ENCODE results near the gene HLA-C.
"Not testable (repeated sequence)": the region's sequence is repeated elsewhere in the genome, so short reads cannot be mapped to it uniquely, and the experiment has no call there.

HLA-C gene

GRCh38 chr6:31268836-31269235 is 3.1 kb downstream of the HLA-C start:
- no peaks in the 10 kb centered on the region for H3K36me3 ChIP-seq (ENCODE audit: insufficient read depth, low read length)

GRCh38 chr6:31268369-31268765 is 3.5 kb downstream of the HLA-C start:
- H3K4me1 ChIP-seq (ENCODE audit: control insufficient read depth, insufficient read depth, low read length): no peaks in the 10 kb centered on the region
- no peaks in the 10 kb centered on the region for H3K36me3 ChIP-seq (ENCODE audit: insufficient read depth, low read length)
- H3K4me2 ChIP-seq (ENCODE audit: low read length): no peak overlapping the region
- H3K9ac ChIP-seq (ENCODE audit: low read depth, low read length): no peak overlapping the region
- H3K27me3 ChIP-seq (ENCODE audit: control insufficient read depth, insufficient read depth, low read length): peaks cover 7% of the 10 kb centered on the region
- no peak overlapping the region for H3K4me3 ChIP-seq (ENCODE audit: low read length)
- no peaks in the 10 kb centered on the region for H3K9me3 ChIP-seq (replicated peaks; ENCODE audit: low read length)

More at GRCh38 chr6:31268836-31269235, 3.1 kb downstream of the HLA-C start:
- H3K27me3 ChIP-seq (ENCODE audit: control insufficient read depth, insufficient read depth, low read length): peaks cover 7% of the 10 kb centered on the region
- no peak overlapping the region for H3K4me3 ChIP-seq (ENCODE audit: low read length)
- no peaks in the 10 kb centered on the region for H3K9me3 ChIP-seq (replicated peaks; ENCODE audit: low read length)
- no peak overlapping the region for H3K9ac ChIP-seq (ENCODE audit: low read depth, low read length)
- H3K4me1 ChIP-seq (ENCODE audit: control insufficient read depth, insufficient read depth, low read length): no peaks in the 10 kb centered on the region
- H3K4me2 ChIP-seq (ENCODE audit: low read length): no peak overlapping the region

DNA sequence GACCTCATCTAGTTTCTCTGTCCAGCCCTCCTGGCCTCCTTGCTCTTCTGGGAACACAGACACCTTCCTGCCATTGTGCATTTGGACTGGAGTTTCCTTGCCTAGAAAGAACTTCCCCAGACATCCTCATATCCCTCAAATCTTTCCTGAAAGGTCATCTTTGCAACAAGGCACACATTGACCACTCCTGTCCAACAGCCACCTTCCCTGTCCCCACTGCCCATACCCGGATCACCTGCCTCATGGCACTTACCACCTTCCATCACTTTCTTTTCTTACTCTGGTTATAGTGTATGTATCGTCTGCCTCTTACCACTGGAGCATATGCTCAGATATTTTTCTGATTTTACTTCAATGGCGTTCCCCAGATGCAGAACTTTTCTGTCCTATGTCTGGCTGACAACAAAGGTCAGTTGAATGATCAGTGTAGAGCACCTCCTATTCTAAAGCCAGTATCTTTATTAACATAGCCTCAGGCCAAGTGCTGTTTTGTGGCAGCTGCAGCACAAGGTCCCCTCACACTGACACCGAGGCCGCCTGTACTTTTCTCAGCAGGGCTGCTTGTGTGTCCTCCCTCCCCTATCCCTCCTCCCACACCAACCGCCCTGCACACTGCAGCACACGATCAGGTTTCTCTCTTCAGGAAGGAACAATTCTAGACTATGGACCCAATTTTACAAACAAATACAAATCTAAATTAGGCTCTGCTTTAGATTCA is 4.1 kb downstream of the HLA-C start:
- Histone ChIP-seq H3K27me3 (ENCODE audit: control insufficient read depth, insufficient read depth, low read length) (peaks cover 6% of the 10 kb centered on the region), H3K9me3 (replicated peaks; ENCODE audit: low read length) (no peaks in the 10 kb centered on the region), H3K4me3 (ENCODE audit: low read length) (no peak overlapping the region), H3K9ac (ENCODE audit: low read depth, low read length) (no peak overlapping the region), H3K4me2 (ENCODE audit: low read length) (no peak overlapping the region), H3K4me1 (ENCODE audit: control insufficient read depth, insufficient read depth, low read length) (no peaks in the 10 kb centered on the region), H3K36me3 (ENCODE audit: insufficient read depth, low read length) (no peaks in the 10 kb centered on the region)

DNA sequence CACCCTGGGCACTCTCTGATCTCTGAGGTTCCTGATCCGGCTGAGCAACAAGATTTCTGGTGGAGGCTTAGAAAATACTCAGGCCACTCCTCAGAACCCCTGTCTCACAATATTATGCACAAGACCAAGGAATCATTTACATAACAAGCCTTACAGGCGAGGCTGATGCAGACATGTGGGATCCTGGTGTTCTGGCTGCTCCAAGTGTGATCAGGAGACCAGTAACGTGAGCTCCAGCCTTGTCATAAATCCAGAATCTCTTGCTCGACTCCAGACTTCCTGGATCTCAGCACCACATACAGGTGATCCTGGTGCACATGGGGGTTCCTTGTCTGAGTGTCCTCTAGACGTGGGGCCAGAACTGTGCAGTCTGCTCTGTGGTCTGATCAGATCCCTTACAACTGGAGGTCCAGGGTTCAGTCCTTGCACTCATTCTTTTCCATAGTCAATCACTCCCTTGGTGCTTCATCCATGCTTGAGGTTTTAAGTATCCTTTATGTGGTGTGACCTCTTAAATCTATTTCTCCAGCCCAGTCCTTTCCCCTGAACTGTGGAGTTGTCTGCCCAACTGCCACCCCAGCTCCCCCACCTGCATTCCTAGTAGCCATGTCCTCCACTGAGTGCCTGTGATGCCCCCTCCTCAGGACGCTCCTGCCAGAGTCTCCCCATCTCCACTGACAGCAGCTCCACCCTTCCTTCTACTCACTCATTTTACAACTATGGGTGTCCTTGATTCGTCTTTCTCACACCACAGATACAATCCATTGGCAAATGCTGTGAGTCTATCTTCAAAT is 5.1 kb downstream of the HLA-C start:
- Histone ChIP-seq H3K4me1 (ENCODE audit: control insufficient read depth, insufficient read depth, low read length) (no peaks in the 10 kb centered on the region), H3K9me3 (replicated peaks; ENCODE audit: low read length) (no peaks in the 10 kb centered on the region), H3K4me3 (ENCODE audit: low read length) (no peak overlapping the region)

GRCh38 chr6:31265926-31266325 is 6.0 kb downstream of the HLA-C start:
- H3K9ac ChIP-seq (ENCODE audit: low read depth, low read length): no peak overlapping the region
- peaks cover 7% of the 10 kb centered on the region for H3K27me3 ChIP-seq (ENCODE audit: control insufficient read depth, insufficient read depth, low read length)
- no peaks in the 10 kb centered on the region for H3K4me1 ChIP-seq (ENCODE audit: control insufficient read depth, insufficient read depth, low read length)
- H3K4me2 ChIP-seq (ENCODE audit: low read length): no peak overlapping the region
- H3K4me3 ChIP-seq (ENCODE audit: low read length): no peak overlapping the region
- H3K9me3 ChIP-seq (replicated peaks; ENCODE audit: low read length): no peaks in the 10 kb centered on the region
- H3K36me3 ChIP-seq (ENCODE audit: insufficient read depth, low read length): no peaks in the 10 kb centered on the region

More for the DNA sequence above, 5.1 kb downstream of the HLA-C start:
- Histone ChIP-seq H3K36me3 (ENCODE audit: insufficient read depth, low read length) (no peaks in the 10 kb centered on the region), H3K4me2 (ENCODE audit: low read length) (no peak overlapping the region), H3K9ac (ENCODE audit: low read depth, low read length) (no peak overlapping the region), H3K27me3 (ENCODE audit: control insufficient read depth, insufficient read depth, low read length) (peaks cover 7% of the 10 kb centered on the region)

DNA sequence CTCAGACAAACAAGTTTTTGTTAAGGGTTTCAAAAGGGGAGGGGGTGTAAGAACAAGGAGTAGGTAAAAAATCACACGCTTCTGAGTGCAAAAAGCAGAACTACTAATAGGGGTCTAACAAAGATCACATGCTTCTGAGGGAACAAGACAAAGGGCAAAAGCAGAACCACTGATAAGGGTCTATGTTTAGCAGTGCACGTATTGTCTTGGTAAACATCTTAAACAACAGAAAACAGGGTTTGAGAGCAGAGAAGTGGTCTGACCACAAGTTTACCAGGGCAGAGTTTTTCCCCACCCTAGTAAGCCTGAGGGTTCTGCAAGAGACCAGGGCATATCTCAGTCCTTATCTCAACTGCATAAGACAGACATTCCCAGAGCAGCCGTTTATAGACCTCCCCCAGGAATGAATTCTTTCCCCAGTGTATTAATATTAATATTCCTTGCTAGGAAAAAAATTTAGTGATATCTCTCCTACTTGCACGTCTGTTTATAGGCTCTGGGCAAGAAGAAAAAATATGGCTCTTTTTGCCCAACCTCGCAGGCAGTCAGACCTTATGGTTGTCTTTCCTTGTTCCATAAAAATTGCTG is 8.5 kb downstream of the HLA-C start:
- not testable (repeated sequence) for H3K9me3 ChIP-seq (replicated peaks; ENCODE audit: low read length)

DNA sequence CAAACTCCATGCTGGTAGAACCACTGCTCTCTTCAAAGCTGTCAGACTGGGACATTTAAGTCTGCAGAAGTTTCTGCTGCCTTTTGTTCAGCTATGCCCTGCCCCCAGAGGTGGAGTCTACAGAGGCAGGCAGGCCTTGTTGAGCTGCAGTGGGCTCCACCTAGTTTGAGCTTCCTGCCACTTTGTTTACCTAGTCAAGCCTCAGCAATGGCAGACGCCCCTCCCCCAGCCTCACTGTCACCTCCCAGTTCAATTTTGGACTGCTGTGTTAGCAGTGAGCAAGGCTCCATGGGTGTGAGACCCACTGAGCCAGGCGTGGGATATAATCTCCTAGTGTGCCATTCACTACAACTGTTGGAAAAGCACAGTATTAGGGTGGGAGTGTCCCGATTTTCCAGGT is 11.9 kb downstream of the HLA-C start:
- H3K4me1 ChIP-seq (ENCODE audit: control insufficient read depth, insufficient read depth, low read length); H3K4me2 ChIP-seq (ENCODE audit: low read length); H3K9me3 ChIP-seq (replicated peaks; ENCODE audit: low read length); H3K9ac ChIP-seq (ENCODE audit: low read depth, low read length); H3K36me3 ChIP-seq (ENCODE audit: insufficient read depth, low read length); H3K4me3 ChIP-seq (ENCODE audit: low read length); H3K27me3 ChIP-seq (ENCODE audit: control insufficient read depth, insufficient read depth, low read length): not testable (repeated sequence)

More for the DNA sequence above, 8.5 kb downstream of the HLA-C start:
- not testable (repeated sequence) for H3K27me3 ChIP-seq (ENCODE audit: control insufficient read depth, insufficient read depth, low read length); H3K9ac ChIP-seq (ENCODE audit: low read depth, low read length); H3K4me1 ChIP-seq (ENCODE audit: control insufficient read depth, insufficient read depth, low read length); H3K4me2 ChIP-seq (ENCODE audit: low read length); H3K4me3 ChIP-seq (ENCODE audit: low read length); H3K36me3 ChIP-seq (ENCODE audit: insufficient read depth, low read length)

DNA sequence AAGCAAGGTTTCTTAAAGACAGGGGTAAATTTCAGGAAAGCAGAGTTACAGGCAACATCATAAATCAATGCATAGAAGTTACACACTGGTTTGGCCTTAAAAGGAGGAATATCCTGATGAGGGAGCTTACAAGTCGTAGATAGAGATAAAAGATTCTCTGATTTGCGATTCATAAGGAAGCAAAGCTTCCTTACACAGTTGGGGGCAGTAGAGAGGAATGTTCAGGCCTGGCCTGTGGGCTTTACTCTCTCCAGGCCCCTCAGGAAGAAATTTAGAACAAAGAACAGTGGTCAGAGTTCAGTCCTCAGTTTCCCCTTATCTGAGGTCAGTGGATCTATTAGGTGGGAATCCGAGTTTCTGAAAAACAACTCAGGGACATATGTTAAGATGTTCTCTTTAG is 19.3 kb downstream of the HLA-C start:
- Histone ChIP-seq H3K27me3 (ENCODE audit: control insufficient read depth, insufficient read depth, low read length) (peaks cover 36% of the 10 kb centered on the region), H3K9ac (ENCODE audit: low read depth, low read length) (no peak overlapping the region), H3K4me3 (ENCODE audit: low read length) (no peak overlapping the region), H3K9me3 (replicated peaks; ENCODE audit: low read length) (peaks cover 4% of the 10 kb centered on the region), H3K36me3 (ENCODE audit: insufficient read depth, low read length) (no peaks in the 10 kb centered on the region), H3K4me1 (ENCODE audit: control insufficient read depth, insufficient read depth, low read length) (no peaks in the 10 kb centered on the region), H3K4me2 (ENCODE audit: low read length) (no peak overlapping the region)

DNA sequence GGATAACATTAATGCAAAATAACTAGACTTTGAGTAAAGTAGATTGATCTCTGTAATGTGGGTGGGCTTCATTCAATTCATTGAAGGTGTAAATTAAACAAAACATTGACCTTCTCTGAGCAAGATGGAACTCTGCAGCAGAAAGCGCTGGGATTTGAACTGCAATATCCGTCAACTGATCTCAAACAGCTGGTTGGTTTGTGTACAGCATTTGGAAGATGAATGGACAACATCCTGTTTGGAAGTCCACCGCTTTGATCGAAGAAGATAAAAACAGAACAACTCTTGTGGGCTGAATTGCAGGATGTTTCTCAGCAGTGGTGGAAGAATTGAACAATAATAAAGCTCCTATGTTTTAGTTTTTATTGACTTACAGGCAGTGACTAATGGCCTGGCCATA is 20.6 kb downstream of the HLA-C start:
- Histone ChIP-seq H3K4me2 (ENCODE audit: low read length) (no peak overlapping the region), H3K4me3 (ENCODE audit: low read length) (no peak overlapping the region), H3K27me3 (ENCODE audit: control insufficient read depth, insufficient read depth, low read length) (peaks cover 47% of the 10 kb centered on the region), H3K36me3 (ENCODE audit: insufficient read depth, low read length) (no peaks in the 10 kb centered on the region), H3K9me3 (replicated peaks; ENCODE audit: low read length) (peaks cover 4% of the 10 kb centered on the region), H3K4me1 (ENCODE audit: control insufficient read depth, insufficient read depth, low read length) (peaks cover 2% of the 10 kb centered on the region), H3K9ac (ENCODE audit: low read depth, low read length) (no peak overlapping the region)

DNA sequence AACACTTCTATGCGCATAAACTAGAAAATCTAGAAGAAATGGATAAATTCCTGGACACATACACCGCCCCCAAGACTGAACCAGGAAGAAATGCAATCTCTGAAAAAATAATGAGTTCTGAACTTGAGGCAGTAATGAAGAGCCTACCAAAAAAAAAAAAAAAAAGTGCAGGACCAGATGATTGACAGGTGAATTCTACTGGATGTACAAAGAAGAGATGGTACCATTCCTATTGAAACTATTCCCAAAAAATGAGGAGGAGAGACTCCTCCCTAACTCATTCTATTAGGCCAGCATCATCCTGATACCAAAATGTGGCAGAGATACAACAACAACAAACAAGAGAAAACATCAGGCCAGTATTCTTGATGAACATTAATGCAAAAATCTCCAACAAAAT is 22.7 kb downstream of the HLA-C start:
- peaks cover 4% of the 10 kb centered on the region for H3K9me3 ChIP-seq (replicated peaks; ENCODE audit: low read length)
- no peak overlapping the region for H3K4me3 ChIP-seq (ENCODE audit: low read length)
- H3K4me1 ChIP-seq (ENCODE audit: control insufficient read depth, insufficient read depth, low read length): peaks cover 7% of the 10 kb centered on the region
- peaks cover 47% of the 10 kb centered on the region for H3K27me3 ChIP-seq (ENCODE audit: control insufficient read depth, insufficient read depth, low read length)
- H3K4me2 ChIP-seq (ENCODE audit: low read length): no peak overlapping the region
- no peak overlapping the region for H3K9ac ChIP-seq (ENCODE audit: low read depth, low read length)
- H3K36me3 ChIP-seq (ENCODE audit: insufficient read depth, low read length): no peaks in the 10 kb centered on the region

DNA sequence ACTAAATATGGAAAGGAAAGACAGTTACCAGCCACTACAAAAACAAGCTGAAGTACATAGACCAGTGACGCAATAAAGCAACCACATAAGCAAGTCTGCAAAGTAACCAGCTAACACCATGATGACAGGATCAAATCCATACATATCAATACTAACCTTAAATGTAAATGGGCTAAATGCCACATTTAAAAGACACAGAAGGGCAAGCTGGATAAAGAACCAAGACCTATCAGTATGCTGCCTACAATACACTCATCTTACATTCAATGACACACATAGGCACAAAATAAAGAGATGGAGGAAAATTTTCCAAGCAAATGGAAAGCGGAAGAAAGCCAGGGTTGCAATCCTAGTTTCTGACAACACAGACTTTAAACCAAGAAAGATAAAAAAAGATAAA is 24.1 kb downstream of the HLA-C start:
- H3K4me1 ChIP-seq (ENCODE audit: control insufficient read depth, insufficient read depth, low read length): peaks cover 7% of the 10 kb centered on the region
- H3K27me3 ChIP-seq (ENCODE audit: control insufficient read depth, insufficient read depth, low read length): peaks cover 54% of the 10 kb centered on the region
- H3K36me3 ChIP-seq (ENCODE audit: insufficient read depth, low read length): no peaks in the 10 kb centered on the region
- no peak overlapping the region for H3K4me3 ChIP-seq (ENCODE audit: low read length)
- H3K4me2 ChIP-seq (ENCODE audit: low read length): no peak overlapping the region
- no peak overlapping the region for H3K9ac ChIP-seq (ENCODE audit: low read depth, low read length)
- peaks cover 4% of the 10 kb centered on the region for H3K9me3 ChIP-seq (replicated peaks; ENCODE audit: low read length)

All from skeletal muscle satellite cell (primary cell).